ENCODE data around the gene AHNAK.

DNA sequence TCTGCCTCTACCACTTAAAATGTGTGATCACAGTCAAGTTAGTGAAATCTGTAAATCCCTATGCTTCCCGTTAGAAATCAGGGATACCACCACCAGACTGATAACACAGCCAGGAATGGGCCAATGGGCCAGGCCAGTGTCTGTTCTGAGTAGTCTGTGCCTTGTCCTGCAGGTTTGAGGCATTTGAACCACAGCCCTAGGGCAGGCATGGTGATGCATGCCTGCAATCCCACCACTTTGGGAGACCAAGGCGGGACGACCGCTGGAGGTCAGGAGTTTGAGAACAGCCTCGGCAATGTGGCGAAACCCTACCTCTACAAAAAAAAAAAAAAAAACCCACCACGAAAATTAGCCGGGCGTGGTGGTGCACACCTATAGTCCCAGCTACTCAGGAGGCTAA lies 12.1 kb upstream of the AHNAK start:
- TF ChIP-seq EZH2 (IDR thresholded peaks at IDR 0.05; ENCODE audit: insufficient read depth, poor library complexity, severe bottlenecking): no peak
- TF ChIP-seq EZH2phosphoT487 (IDR thresholded peaks at IDR 0.05; ENCODE audit: insufficient read depth, low read depth): no peak
